OCI-M2 (cell line): Measurements from ENCODE around the gene TMEM53.

Source experiments
- DNase-seq: peaks from one replicate; lab custom pipeline; 2025; ENCODE audit not compliant: unreplicated experiment; lab: John Stamatoyannopoulos, UW

Gene TMEM53

GRCh38 chr1:44631647-44632539, 42.4 kb downstream of the TMEM53 start:
- DNase-seq, result peak; percentile 39

DNA sequence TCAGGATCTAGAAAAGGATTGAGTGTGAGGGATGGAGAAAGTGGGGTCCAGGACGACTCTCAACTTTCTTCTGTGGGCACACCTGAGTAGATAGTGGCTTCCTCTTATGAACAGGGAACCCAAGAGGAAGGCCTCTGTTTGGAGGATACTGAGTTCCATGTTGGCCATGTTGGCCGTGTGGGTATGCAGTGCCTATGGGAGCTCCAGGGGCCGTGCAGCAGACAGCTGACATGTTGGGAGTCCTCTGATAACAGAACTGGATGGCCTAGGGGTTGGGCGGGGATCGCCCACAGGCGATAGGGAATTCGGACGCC, 43.0 kb downstream of the TMEM53 start:
- peak; percentile 39 for DNase-seq

DNA sequence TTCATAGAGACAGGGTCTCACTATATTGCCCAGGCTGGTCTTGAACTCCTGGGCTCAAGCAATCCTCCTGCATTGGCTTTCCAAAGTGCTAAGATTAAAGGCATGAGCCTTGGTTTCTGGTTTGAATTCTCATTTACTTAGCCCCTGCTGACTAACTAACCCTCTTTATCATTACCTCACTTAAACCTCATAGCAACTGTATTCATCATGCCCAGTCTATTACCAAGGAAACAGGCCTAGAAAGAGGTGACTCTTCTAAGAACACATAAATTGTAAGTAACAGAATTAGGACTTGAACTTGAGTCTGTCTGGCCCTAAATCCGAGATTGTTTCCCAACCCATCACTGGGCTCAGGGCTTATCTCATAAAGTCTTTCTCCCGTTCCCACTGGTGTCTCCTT, 44.2 kb downstream of the TMEM53 start:
- no peak for DNase-seq

- no peak for DNase-seq
Measured at GRCh38 chr1:44628962-44629756, 45.1 kb downstream of the TMEM53 start.

DNA sequence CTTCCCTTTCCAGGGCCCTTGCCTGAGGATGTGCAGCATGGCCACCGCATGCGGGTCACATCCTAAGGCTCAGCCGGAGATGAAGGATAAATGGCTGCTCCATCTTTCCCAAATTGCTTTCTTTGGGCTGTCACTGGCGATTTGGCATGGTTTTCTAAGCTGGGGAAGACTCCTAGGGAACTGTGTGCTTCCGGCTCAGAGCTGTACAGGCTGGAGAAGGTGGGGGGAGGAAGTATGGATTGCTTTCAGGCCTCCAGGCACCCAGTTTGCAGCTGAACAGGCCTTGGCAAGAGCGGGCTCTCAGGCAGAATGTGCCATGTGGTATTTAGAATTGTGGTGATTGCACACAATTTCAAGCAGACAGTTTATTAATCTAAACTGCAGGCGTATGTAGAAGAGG, 48.9 kb downstream of the TMEM53 start:
- DNase-seq, result no peak

DNA sequence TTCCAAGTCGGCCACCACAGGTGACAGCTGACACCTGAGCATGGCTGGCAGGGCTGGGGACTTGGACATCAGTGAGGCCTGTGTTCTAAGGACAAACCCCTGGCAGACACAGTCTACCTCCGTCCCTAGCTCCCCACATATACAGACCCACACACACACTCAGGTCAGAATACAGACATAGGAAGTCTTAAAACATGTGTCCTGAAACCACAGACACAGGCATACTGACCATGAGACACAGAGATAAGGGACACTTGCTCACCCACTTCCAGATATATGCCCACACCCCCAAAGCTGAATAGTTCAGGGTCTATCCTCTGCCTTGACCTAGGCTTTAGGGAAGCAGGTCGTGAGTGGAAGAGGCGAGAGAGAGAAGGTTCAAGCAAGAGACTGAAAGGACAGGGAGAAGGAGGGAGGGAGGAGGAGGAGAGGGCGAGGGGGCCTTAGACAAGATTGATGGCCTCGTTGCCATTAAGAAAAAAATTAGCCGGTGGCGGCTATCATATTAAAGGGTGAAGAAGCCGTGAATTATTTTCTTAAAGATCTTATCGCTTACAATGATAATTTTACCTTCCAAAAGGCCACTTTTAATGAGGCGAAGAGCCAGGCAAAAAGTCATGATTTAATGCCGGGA, 49.9 kb downstream of the TMEM53 start:
- no peak for DNase-seq

DNA sequence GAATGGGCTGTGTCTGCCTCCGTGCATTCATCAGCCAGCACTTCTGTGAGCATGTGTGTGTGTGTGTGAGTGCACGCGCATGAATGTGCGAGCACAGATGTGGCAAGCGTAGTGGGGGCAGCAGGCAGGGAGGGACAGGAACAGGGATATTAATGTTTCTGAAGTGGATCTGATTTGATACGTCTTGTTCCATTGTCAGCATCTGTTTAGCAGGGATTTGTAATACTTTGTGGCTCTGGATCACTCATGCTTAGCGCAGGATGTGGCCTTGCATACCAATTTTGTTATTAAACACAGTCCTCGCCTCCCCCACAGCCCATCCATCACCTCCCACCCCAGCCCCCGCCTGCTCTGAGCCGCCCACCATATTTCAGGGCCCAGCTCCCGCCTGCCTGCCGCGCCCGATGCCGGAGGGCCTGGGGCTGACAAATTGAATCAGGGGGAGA, 52.4 kb downstream of the TMEM53 start:
- DNase-seq, result no peak

- no peak for DNase-seq
Measured at GRCh38 chr1:44620072-44620471, 54.2 kb downstream of the TMEM53 start.

DNA sequence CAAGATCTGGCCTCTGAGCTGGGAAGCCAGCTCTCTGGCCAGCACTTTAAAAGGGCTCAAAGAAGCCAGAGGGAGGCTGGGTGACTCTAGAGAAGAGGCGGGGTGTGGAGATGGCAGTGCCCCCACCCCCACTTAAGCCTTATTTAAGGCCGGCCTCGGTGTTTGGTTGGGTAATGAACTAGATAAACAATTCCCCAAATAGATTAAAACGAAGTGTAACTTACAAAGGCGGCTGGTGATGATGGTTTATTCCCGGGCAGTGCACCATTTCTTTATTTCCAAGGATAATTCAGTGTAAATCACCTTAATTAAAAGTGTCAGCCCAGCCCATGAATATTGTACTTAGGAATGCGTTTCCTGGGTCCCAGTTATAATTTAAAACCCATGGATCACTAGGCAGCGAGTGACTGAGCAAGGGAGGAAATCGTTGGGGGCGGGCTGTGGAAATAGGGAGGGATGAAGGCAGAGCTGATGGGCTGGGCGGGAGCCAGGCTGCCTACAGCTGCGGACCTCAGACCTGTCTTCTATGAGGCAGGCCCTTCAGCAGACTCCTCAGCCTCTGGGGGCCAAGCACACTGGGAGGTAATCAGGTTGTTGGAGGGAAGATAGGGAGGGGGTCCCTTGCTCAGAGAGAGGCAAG, 54.9 kb downstream of the TMEM53 start:
- no peak for DNase-seq

GRCh38 chr1:44617703-44618029, 56.6 kb downstream of the TMEM53 start:
- no peak for DNase-seq

GRCh38 chr1:44616991-44617702, 57.1 kb downstream of the TMEM53 start:
- no peak for DNase-seq

DNA sequence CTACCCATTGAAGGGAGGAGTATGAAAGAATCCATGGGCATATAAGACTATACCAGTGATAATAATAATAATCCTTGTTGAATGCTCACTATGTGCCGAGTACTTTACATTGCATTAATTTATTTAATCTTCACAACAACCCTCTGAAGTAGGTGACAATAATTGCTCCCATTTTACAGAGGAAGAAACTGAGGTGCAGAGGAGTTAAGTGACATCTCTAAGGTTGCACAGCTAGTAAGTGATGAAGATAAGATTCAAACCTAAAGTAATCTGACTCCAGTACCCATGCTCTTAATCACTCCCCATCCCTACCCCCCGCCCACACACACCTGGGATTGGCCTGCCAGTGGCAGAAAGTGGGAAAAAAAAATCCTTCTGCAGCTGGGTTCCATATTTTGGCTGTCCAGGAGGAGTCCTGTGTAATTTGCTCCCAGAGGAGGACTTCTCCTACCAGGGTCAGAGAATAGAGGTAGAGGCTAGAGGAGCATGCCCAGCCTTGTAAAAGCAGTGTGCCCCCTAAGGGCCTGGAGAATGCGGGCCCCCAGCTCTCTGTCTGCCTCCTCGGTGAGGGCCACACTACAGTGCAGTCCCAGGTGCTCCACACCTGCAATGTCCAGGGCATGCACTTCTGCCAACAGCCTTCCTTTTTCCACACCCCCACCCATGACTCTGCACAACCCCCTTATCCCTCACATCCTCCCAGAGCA, 57.8 kb downstream of the TMEM53 start:
- DNase-seq, result no peak

- DNase-seq, result no peak
Measured at GRCh38 chr1:44613941-44614340, 60.3 kb downstream of the TMEM53 start.

GRCh38 chr1:44611866-44612265, 62.4 kb downstream of the TMEM53 start:
- DNase-seq, result no peak

DNA sequence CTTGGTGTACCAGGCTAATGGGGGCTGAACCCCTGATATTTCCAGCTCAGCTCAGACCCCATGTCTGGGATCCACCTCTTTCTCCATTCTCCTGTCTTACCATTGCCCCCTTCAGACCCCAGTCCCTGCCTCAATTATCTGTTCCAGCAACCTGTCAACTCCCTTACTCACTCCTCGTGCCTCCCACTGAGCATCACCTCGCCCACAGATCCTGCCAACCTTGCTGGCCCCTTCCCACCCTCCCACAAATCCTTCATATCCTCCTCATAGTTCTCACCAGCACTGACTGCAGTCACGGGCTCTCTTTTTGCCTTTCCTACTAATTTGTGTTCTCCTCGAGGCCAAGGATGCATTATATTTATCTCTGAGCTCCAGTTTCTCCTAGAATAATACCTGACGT, 62.9 kb downstream of the TMEM53 start:
- DNase-seq, result no peak

- no peak for DNase-seq
Measured at GRCh38 chr1:44610527-44611148, 63.6 kb downstream of the TMEM53 start.

- DNase-seq, result peak; percentile 18
Measured at GRCh38 chr1:44609768-44610526, 64.3 kb downstream of the TMEM53 start.

DNA sequence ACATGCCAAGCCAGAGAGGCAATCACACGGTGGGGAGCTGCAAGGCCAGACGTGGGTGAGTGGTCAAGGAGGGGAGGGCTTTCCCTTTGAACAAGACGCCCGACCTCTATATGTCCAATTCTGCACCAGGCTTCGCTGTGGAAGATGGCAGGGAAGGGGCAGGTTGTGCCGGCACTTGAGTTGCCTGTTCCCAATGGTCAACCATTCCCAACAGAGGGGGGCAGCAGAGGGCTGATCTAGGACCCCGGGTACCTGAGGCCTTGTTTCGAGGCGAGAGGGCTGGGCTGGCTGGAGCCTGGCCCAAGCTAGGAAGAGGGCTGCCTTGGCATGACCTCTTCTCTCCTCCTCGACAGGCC, 64.9 kb downstream of the TMEM53 start:
- peak; percentile 7 for DNase-seq

DNA sequence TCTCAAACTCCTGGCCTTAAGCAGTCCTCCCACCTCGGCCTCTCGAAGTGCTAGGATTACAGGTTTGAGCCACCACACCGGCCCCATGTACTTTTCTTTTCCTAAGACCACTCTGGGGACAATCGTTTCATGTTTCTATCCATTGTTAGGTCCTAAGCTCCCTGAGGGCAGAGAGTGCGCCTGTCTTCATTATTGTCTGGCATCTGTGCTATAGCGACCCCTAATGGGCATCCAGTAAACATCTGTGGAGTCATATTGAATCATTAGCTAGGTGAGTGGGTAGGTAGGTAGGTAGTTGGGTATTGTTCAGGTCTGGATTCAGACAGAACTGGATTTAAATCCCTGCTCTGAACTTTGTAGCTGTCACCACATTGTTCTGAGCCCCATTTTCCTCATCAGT, 66.1 kb downstream of the TMEM53 start:
- no peak for DNase-seq
